Activated T-helper 9 cell treated with anti-CD3 and anti-CD28 coated beads, Interleukin-2, amount 50 U/mL, for 16 hours (primary cell): Measurements from ENCODE around the gene HPD.
"Not testable (repeated sequence)": the region's sequence is repeated elsewhere in the genome, so short reads cannot be mapped to it uniquely, and the experiment has no call there.

Source experiments
- DNase-seq: peaks from one replicate; pipeline ENCODE4 v3.0.0-alpha.2; 2020; ENCODE audit warnings: low read depth

HPD gene

DNA sequence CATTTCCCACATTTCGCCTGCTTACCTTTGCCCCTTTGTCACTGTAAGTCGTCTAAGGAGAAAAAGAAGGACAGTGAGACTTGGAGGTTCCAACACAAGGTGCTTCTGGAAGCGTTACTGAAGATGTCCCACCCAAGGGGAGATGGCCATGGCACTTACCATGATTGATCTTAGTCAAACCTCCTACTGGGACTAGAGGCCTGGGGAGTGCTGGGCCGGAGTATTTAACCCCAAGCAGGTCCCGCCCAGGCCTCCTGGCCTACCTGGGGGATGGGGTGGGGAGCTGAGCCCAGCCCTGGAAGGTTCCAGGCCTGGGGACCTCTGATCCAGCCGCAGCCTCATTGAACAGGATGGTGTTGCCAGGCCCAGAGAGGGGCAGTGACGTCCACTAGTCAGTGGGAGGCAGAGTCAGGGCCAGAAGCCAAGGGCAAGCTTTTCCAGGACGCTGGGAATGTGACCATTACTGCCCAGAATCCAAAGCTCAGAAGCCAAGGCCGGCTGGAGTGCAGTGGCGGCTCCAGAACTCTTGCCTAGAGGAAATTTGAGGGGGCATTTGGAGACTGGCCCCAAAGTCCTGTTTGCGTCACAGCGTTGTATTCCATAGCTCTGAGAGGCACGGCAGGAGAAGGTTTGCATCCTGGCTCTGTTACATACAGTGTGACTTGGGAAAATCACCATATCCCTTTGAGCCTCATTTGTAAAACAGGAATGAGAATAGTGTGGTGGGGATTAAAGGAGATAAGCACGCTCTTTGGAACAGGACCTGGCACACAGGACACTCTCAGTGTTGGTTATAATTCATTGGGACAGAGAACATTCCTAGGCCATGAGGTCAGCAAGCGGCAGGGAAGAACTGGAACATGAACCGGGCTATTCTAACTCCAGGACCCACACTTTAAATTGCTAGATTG, at the start of gene HPD:
TSS of gene HPD (minus strand) at position 198 of the 911 bp plus-strand sequence. CDS start at position 162, 36 bp downstream.
- no peak for DNase-seq

- DNase-seq, result no peak
Observed at GRCh38 chr12:121905746-121906145, 47.1 kb upstream of the HPD start.

GRCh38 chr12:121903202-121903601, 44.5 kb upstream of the HPD start:
- DNase-seq, result no peak

DNA sequence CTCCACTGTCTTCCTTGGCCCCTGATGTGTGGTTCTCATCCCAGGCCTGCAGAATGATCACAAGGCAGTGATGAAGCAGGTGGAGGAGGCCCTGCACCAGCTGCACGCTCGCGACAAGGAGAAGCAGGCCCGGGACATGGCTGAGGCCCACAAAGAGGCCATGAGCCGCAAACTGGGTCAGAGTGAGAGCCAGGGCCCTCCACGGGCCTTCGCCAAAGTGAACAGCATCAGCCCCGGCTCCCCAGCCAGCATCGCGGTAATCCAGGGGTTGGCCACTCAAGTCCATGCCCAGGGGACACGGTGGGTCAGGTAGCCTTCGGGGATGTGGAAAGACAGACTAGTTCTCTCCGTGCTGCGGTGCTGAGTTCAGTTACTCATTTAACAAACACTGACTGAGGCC, 40.9 kb upstream of the HPD start:
- DNase-seq, result no peak

GRCh38 chr12:121898287-121898686, 39.6 kb upstream of the HPD start:
- DNase-seq, result no peak

- DNase-seq, result no peak
Observed at GRCh38 chr12:121894633-121895032, 36.0 kb upstream of the HPD start.

DNA sequence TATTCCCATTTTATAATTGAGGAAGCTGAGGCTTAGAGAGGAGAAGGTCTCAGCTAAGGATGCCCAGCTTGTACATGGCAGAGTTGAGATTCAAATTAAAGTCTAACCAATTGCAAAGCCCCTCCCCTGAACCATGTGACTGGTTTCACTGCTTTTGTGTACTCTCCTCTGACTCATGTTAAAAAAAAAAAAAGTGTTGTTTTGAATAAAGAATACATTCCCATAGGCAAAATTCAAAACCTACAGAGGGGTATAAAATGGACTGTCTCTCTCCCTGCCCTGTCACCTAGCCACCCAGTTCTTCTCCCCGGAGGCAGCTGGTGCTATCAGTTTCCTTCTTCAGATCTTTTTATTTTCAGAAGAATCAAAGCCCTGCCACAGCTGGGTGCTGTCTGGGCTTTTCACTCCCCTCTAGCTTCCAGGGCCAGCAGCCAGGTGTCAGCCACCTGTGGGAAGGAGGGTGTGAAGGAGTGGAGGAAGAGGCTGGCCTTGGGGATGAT, 35.4 kb upstream of the HPD start:
- no peak for DNase-seq

- DNase-seq, result no peak
Observed at GRCh38 chr12:121892673-121893561, 34.3 kb upstream of the HPD start.

GRCh38 chr12:121889661-121890060, 31.0 kb upstream of the HPD start:
- DNase-seq, result not testable (repeated sequence)

- DNase-seq, result no peak
Observed at GRCh38 chr12:121889274-121889624, 30.6 kb upstream of the HPD start.

DNA sequence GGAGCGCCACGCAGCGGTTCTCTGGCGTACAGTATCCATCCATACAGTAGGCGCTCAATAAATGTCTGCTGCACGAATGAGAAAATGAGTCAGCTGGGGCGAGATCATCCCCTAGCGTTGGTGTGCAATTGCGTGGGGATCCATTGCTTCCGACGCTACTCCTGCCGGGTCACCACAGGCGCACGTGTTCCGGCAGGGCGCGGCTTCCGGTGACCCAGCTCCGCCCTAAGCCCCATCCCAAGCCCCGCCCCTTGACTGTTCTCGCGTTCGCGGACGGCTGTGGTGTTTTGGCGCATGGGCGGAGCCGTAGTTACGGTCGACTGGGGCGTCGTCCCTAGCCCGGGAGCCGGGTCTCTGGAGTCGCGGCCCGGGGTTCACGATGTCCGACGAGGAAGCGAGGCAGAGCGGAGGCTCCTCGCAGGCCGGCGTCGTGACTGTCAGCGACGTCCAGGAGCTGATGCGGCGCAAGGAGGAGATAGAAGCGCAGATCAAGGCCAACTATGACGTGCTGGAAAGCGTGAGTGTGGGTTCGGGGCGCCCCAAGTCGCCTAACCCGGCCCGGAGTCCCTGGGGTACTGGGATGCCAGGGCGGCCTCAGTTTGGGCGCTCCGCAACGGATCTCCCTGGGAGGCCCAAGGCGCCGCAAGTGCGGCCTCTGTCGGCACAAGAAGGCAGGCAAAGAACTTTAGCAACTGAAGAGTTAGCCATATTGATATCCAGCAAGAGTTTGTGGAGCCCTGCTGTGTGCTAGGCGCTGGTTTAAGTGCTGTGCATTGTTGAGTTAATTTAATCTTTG, 30.0 kb upstream of the HPD start, which contains the start of gene PSMD9:
TSS of gene PSMD9 (plus strand) at position 313 of the 796 bp plus-strand sequence. CDS start at position 380, 67 bp downstream.
- DNase-seq, result peak; percentile 97

- DNase-seq, result no peak
Observed at GRCh38 chr12:121888083-121888477, 29.4 kb upstream of the HPD start.

- not testable (repeated sequence) for DNase-seq
Observed at GRCh38 chr12:121885129-121885528, 26.5 kb upstream of the HPD start.

GRCh38 chr12:121883315-121883660, 24.6 kb upstream of the HPD start:
- DNase-seq, result no peak

DNA sequence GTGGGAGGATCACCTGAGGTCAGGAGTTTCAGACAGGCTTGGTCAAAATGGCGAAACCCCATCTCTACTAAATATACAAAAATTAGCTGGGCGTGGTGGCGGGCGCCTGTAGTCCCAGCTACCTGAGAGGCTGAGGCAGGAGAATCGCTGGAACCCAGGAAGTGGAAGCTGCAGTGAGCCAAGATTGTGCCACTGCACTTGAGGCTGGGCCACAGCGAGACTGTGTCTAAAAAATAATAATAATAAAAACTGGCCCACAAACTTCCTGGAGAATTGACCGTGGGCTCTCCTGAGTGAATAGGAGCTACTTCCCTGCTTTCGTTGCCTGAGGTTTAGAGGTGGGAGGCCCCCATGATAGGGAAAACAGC, 17.4 kb upstream of the HPD start:
- DNase-seq, result not testable (repeated sequence)

DNA sequence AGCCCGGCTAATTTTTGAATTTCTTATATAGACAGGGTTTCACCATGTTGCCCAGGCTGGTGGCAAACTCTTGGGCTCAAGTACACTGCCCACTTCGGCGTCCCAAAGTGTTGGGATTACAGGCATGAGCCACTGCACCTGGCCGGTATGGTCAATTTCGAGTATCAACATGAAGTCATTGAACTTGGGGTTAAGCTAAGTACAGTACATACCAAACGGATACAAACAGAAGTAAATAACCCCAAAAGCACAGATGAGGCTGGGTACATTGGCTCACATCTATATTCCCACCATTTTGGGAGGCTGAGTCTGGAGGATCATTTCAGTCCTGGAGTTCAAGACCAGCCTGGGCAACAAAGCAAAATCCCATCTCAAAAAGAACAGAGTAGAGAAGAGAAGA, 16.9 kb upstream of the HPD start:
- DNase-seq, result no peak

DNA sequence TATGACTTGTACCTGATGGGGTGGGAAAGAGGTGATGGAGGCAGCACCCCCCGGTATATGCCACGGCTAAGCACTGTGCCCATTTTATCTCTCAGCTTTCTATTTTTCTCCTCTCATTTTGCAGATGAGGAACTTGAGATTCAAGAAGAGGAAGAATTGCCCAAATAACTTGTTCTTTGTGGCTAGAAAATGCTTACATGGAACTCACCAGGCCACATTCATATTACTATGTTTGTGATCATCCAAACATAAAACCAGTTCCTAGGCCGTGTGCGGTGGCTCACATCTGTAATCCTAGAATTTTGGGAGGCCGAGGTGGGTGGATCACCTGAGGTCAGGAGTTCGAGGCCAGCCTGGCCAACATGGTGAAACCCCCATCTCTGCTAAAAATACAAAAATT, 15.4 kb upstream of the HPD start:
- DNase-seq, result no peak

GRCh38 chr12:121873216-121873569, 14.5 kb upstream of the HPD start:
- no peak for DNase-seq

DNA sequence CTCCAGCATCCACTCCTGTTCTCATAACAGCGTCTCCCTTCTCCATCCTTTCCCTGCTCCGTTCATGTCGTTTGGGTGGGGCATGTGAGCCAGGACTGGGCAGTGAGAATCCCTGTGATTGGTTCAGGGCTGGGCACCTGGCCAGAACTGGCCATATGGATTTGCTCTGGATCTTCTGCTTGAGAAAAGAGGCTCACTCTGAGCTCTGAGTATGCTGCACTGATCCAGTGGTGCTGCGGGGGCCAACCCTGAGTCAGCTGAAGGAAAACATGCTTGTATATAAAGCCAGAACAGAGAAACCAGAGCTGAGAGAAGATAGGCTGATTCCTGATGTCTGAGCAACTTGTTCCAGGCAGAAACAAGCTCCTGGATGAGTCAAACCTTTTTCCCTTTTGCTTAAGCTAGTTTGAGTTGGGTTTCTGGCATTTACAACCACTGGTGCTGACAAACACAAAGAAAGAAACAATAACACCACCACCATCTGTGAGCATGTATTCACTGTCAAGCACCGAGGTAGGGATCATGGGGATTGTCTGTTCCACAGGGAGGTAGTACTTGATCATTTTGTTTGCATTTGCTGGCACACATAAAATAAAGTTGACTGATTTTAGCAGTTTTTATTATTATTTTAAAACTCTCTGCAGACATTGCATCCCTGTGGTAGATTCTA, 14.0 kb upstream of the HPD start:
- DNase-seq, result no peak

DNA sequence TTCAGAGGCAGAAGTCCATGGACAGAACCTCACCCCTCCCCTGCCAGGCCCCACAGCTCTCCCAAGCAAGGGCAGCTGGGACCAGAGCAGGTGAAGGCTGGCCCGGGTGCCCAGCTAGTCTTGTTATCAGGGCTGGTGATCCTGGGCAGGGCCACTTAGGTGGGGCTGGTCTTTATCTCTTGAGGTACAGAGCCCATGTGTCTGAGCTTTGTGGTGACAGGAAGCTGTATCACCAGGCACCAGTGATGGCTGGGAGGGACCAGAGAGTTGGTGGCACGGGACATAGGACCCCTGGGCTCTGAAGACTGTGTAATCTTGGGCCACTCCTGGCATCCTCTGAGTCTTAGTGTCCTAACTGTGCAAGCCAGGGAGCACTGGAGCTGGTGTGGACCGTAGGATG, 12.8 kb upstream of the HPD start:
- DNase-seq, result no peak

DNA sequence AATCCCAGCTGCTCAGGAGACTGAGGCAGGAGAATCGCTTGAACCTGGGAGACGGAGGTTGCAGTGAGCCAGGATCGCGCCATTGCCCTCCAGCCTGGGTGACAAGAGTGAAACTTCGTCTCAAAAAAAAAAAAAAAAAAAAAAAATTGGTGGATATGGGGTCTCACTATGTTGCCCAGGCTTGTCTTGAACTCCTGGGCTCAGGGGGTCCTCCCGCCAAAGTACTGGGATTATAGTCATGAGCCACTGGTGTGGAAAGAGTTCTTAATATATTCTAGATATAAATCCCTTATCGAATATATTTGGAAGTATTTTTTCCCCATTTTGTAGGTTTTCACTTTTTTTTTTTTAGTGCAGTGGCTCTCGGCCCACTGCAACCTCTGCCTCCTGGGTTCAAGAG, 10.6 kb upstream of the HPD start:
- DNase-seq, result not testable (repeated sequence)

DNA sequence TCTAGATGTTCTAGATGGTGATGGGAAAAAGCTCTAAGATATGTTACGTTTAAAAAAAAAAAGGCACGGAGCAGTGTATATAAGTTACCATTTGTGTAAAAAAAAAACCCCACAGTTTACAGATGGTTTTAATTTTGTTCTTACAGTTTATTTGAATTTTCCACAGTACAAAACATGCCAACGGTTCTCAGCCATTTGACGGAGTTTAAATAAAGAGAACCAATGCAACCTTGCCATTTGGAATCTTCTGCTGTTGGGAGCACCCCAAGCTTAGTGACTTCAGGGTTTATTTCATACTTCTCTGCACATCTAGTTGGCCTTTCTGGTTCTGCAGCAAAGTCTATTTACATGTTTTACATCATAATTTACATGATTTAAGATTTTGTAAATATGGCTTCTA, 7.7 kb upstream of the HPD start:
- no peak for DNase-seq
